ENCODE measurements around the gene ITGA11.

DNA sequence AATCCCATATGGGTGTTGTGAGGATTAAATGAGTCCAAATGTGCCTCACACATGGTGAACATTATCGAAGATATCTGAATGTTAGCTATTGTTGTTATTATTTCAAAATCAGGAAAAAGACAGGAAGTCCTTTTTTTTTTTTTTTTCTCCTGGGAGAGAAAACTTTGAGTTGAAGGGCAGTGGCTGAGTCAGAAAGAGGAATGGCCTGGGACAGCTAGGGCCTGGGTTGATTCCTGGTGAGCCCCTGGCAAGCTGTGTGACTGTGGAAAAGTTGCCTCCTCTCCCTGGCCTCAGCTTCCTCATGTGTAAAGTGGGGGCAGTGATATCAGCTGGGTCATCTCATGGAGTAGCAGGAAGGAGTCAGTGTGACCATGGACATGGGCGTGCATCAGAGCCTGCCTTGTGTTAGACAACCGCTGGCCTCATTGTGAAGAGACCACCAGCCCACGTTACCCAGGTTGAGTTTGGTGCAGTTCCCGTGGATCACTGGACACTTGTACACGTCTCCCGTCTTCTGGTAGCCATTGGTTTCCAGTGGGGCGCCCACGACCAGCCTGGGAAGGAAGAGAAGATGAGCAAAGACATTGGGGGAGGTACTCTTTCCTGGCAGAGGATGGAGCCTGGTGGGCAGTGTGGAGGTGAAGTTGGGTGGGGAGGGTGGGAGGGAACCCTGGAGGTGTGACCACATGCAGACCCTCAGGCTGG is 63.1 kb downstream of the ITGA11 start:
- TF ChIP-seq, protein P1, sequence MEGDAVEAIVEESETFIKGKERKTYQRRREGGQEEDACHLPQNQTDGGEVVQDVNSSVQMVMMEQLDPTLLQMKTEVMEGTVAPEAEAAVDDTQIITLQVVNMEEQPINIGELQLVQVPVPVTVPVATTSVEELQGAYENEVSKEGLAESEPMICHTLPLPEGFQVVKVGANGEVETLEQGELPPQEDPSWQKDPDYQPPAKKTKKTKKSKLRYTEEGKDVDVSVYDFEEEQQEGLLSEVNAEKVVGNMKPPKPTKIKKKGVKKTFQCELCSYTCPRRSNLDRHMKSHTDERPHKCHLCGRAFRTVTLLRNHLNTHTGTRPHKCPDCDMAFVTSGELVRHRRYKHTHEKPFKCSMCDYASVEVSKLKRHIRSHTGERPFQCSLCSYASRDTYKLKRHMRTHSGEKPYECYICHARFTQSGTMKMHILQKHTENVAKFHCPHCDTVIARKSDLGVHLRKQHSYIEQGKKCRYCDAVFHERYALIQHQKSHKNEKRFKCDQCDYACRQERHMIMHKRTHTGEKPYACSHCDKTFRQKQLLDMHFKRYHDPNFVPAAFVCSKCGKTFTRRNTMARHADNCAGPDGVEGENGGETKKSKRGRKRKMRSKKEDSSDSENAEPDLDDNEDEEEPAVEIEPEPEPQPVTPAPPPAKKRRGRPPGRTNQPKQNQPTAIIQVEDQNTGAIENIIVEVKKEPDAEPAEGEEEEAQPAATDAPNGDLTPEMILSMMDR (IDR thresholded peaks at IDR 0.05; ENCODE audit: insufficient read depth, low read length): no peak
- TF ChIP-seq POLR2AphosphoS5 (IDR thresholded peaks at IDR 0.05; ENCODE audit: low read depth): no peak
- TF ChIP-seq, protein P2, sequence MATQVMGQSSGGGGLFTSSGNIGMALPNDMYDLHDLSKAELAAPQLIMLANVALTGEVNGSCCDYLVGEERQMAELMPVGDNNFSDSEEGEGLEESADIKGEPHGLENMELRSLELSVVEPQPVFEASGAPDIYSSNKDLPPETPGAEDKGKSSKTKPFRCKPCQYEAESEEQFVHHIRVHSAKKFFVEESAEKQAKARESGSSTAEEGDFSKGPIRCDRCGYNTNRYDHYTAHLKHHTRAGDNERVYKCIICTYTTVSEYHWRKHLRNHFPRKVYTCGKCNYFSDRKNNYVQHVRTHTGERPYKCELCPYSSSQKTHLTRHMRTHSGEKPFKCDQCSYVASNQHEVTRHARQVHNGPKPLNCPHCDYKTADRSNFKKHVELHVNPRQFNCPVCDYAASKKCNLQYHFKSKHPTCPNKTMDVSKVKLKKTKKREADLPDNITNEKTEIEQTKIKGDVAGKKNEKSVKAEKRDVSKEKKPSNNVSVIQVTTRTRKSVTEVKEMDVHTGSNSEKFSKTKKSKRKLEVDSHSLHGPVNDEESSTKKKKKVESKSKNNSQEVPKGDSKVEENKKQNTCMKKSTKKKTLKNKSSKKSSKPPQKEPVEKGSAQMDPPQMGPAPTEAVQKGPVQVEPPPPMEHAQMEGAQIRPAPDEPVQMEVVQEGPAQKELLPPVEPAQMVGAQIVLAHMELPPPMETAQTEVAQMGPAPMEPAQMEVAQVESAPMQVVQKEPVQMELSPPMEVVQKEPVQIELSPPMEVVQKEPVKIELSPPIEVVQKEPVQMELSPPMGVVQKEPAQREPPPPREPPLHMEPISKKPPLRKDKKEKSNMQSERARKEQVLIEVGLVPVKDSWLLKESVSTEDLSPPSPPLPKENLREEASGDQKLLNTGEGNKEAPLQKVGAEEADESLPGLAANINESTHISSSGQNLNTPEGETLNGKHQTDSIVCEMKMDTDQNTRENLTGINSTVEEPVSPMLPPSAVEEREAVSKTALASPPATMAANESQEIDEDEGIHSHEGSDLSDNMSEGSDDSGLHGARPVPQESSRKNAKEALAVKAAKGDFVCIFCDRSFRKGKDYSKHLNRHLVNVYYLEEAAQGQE (IDR thresholded peaks at IDR 0.05; ENCODE audit: insufficient replicate concordance, low read depth): no peak
- no peak for TF ChIP-seq GABPA (IDR thresholded peaks at IDR 0.05; ENCODE audit: low read depth)

All from HL-60 (cell line).